Measurements from ENCODE around the gene SEC61B.

The SEC61B gene

GRCh38 chr9:99197124-99197630 lies 24.9 kb upstream of the SEC61B start:
- H3K27me3 Mint-ChIP-seq (ENCODE audit: low read depth, poor library complexity) = peaks cover 23% of the 10 kb centered on the region
- H3K27ac Mint-ChIP-seq = no peak overlapping the region
- DNase-seq = no peak
- no peak overlapping the region for H3K4me3 Mint-ChIP-seq
- peaks cover 4% of the 10 kb centered on the region for H3K9me3 Mint-ChIP-seq
- TF ChIP-seq CTCF (IDR thresholded peaks at IDR 0.05) = no peak
- no peaks in the 10 kb centered on the region for H3K36me3 Mint-ChIP-seq (ENCODE audit: low read depth)
- no peaks in the 10 kb centered on the region for H3K4me1 Mint-ChIP-seq

GRCh38 chr9:99197987-99198386 lies 24.1 kb upstream of the SEC61B start:
- Mint-ChIP-seq H3K27me3 (ENCODE audit: low read depth, poor library complexity) (peaks cover 19% of the 10 kb centered on the region), H3K4me1 (no peaks in the 10 kb centered on the region), H3K9me3 (peaks cover 4% of the 10 kb centered on the region), H3K36me3 (ENCODE audit: low read depth) (no peaks in the 10 kb centered on the region), H3K4me3 (no peak overlapping the region), H3K27ac (no peak overlapping the region)
- no peak for DNase-seq
- TF ChIP-seq CTCF (IDR thresholded peaks at IDR 0.05) = no peak

- DNase-seq = no peak
- no peak for TF ChIP-seq CTCF (IDR thresholded peaks at IDR 0.05)
- Mint-ChIP-seq H3K27ac (peak overlapping the region; percentile 15), H3K9me3 (no peaks in the 10 kb centered on the region), H3K4me1 (no peaks in the 10 kb centered on the region), H3K36me3 (ENCODE audit: low read depth) (no peaks in the 10 kb centered on the region), H3K4me3 (no peak overlapping the region), H3K27me3 (ENCODE audit: low read depth, poor library complexity) (peaks cover 19% of the 10 kb centered on the region)
Measured at GRCh38 chr9:99199938-99200539, 22.0 kb upstream of the SEC61B start.

- Mint-ChIP-seq H3K27me3 (ENCODE audit: low read depth, poor library complexity) (peaks cover 21% of the 10 kb centered on the region), H3K36me3 (ENCODE audit: low read depth) (no peaks in the 10 kb centered on the region), H3K27ac (no peak overlapping the region), H3K4me1 (no peaks in the 10 kb centered on the region), H3K4me3 (no peak overlapping the region), H3K9me3 (peaks cover 2% of the 10 kb centered on the region)
- DNase-seq = no peak
- no peak for TF ChIP-seq CTCF (IDR thresholded peaks at IDR 0.05)
Measured at GRCh38 chr9:99201603-99202002, 20.5 kb upstream of the SEC61B start.

GRCh38 chr9:99210572-99210971 lies 11.5 kb upstream of the SEC61B start:
- Mint-ChIP-seq H3K27me3 (ENCODE audit: low read depth, poor library complexity) (peaks cover 14% of the 10 kb centered on the region), H3K36me3 (ENCODE audit: low read depth) (peaks cover 50% of the 10 kb centered on the region), H3K4me1 (no peaks in the 10 kb centered on the region), H3K4me3 (no peak overlapping the region), H3K27ac (no peak overlapping the region), H3K9me3 (peaks cover 42% of the 10 kb centered on the region)
- TF ChIP-seq CTCF (IDR thresholded peaks at IDR 0.05) = no peak
- no peak for DNase-seq

- no peak for TF ChIP-seq CTCF (IDR thresholded peaks at IDR 0.05)
- Mint-ChIP-seq H3K9me3 (peaks cover 39% of the 10 kb centered on the region), H3K4me1 (no peaks in the 10 kb centered on the region), H3K27me3 (ENCODE audit: low read depth, poor library complexity) (peaks cover 9% of the 10 kb centered on the region), H3K36me3 (ENCODE audit: low read depth) (peaks cover 60% of the 10 kb centered on the region), H3K27ac (no peak overlapping the region), H3K4me3 (no peak overlapping the region)
- no peak for DNase-seq
Measured at GRCh38 chr9:99211746-99212145, 10.3 kb upstream of the SEC61B start.
